CD4-positive, alpha-beta T cell treated with Interleukin-17A for 4 hours (primary cell): ENCODE data around the gene MED1.

ENCODE experiments used
- DNase-seq: peaks from one replicate; pipeline ENCODE4 v3.0.0-alpha.2; 2020; ENCODE audit warnings: mixed read lengths

The MED1 gene

DNA sequence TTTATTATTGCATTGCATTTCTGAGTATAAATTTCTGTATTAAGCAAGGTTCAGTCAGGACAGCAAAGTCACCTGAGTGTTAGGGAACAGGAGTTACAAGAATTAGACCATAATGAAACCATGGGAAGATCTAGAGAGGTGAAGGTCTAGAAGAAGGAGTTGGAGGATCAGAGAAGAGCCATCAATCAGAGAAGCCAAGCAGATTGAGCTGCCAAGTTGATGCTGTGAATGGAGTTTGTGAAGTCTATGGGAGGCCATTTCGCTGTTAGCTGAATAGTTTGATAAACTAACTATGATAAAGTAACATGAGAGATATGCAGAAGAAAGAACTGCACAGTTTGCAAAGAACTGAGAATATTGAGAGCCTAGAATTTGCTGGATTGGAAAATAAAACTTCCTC, 90.0 kb downstream of the MED1 start:
- no peak for DNase-seq

DNA sequence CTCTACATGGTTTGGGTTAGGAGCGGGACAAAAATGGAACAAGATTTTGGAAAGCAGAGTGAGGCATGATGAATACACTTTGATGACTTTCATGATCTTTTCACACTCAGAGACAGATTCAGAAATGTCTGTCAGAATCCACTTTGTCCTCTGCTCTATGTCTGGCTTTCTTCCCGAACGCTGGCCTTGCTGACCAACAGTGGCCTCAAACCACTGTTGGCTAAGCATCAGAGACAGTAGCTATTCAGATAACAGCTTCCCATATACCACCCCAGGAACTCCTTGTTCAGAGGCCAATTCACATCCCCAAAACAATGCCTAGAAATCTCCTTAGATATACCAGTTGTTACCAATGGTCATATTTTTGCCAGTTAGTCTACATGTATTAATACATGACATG, 90.5 kb downstream of the MED1 start:
- no peak for DNase-seq

- no peak for DNase-seq
Observed at GRCh38 chr17:39359994-39360393, 91.1 kb downstream of the MED1 start.

DNA sequence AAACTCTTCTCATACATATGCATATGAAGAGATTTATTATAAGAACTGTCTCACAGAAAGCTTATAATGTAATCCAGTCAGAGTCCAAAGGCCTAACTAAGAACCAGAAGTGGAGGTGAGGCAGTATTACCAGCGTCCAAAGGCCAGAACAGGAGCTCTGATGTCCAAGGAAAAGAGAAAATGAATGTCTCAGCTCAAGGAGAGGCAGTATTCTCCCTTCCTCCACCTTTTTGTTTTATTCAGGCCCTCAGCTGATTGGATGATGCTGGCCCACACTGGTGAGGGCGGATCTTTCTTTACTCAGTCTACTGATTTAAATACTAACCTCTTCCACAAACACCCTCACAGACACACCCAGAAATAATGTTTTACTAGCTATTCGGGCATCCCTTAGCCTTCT, 93.1 kb downstream of the MED1 start:
- no peak for DNase-seq

DNA sequence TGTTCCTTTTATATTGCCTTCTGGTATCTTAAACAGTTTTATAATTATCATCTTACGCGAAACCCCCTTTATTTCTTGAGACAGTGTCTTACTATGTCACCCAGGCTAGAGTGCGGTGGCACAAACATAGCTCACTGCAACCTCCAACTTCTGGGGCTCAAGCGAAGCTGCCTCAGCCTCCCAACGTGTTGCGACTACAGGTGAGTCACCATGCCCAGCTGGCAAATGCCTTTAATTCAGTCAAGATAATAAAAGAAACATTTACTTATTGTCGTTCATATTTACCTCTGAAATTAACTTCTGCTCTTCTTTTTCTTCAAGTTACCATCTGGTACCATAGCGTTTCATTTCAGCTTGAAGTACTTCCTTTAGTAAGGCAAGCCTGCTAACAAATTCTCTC, 93.6 kb downstream of the MED1 start:
- no peak for DNase-seq
